Smooth muscle cell (in vitro differentiated cells): ENCODE measurements around the gene CCDC102A. TPM values are rescaled to one million over a fixed set of nuclear protein-coding genes. Genes with fewer than 3 reads are reported as not detected.

Experiments
- DNase-seq: peaks from one replicate; lab custom pipeline; 2025; ENCODE audit not compliant: unreplicated experiment; lab: John Stamatoyannopoulos, UW
- H2AFZ ChIP-seq: fragments of 200-600 bp; sonication (generic); 2 replicates; pipeline ENCODE4 v1.6.0; 2016; ENCODE audit warnings: antibody characterized with exemption, low read depth, mild to moderate bottlenecking
- H3F3A ChIP-seq: fragments of 200-600 bp; sonication (generic); 2 replicates; pipeline ENCODE4 v1.6.0; 2017; ENCODE audit warnings: antibody characterized with exemption, low read depth
- H3K27ac ChIP-seq: fragments of 200-600 bp; sonication (generic); 2 replicates; pipeline ENCODE4 v1.5.1; 2016; ENCODE audit warnings: low read depth, mild to moderate bottlenecking
- H3K27me3 ChIP-seq: fragments of 200-600 bp; sonication (generic); 2 replicates; pipeline ENCODE4 v1.6.1; 2016; ENCODE audit warnings: low read depth, mild to moderate bottlenecking
- H3K36me3 ChIP-seq: fragments of 200-600 bp; sonication (generic); 2 replicates; pipeline ENCODE4 v1.5.1; 2016; ENCODE audit warnings: low read depth
- H3K4me1 ChIP-seq: fragments of 200-600 bp; sonication (generic); 2 replicates; pipeline ENCODE4 v1.5.1; 2016; ENCODE audit warnings: low read depth
- H3K4me2 ChIP-seq: fragments of 200-600 bp; sonication (generic); 2 replicates; pipeline ENCODE4 v1.6.0; 2016; ENCODE audit warnings: mild to moderate bottlenecking
- H3K4me3 ChIP-seq: fragments of 200-600 bp; sonication (generic); 2 replicates; pipeline ENCODE4 v1.5.1; 2016; ENCODE audit warnings: mild to moderate bottlenecking
- H3K79me2 ChIP-seq: fragments of 200-600 bp; sonication (generic); 2 replicates; pipeline ENCODE4 v1.6.0; 2016; ENCODE audit warnings: low read depth, mild to moderate bottlenecking
- H3K9ac ChIP-seq: fragments of 200-600 bp; sonication (generic); 2 replicates; pipeline ENCODE4 v1.6.0; 2016; ENCODE audit warnings: low read depth
- H3K9me3 ChIP-seq: fragments of 200-600 bp; sonication (generic); replicated peaks from 2 replicates; pipeline ENCODE4 v1.5.1; 2016; ENCODE audit warnings: low read depth
- H4K20me1 ChIP-seq: fragments of 200-600 bp; sonication (generic); 2 replicates; pipeline ENCODE4 v1.6.0; 2016; ENCODE audit warnings: low read depth
- CTCF ChIP-seq: fragments of 200-600 bp; sonication (generic); IDR thresholded peaks from 2 replicates; pipeline ENCODE4 v1.5.1; 2017; ENCODE audit warnings: borderline replicate concordance, mild to moderate bottlenecking, antibody characterized with exemption; ENCODE audit not compliant: insufficient read depth, poor library complexity, severe bottlenecking
- WGBS: methylation state at CpG from one replicate; pipeline ENCODE4 v1.1.7; 2016; ENCODE audit warnings: low lambda C conversion rate; 5-methylcytosine and 5-hydroxymethylcytosine counted together
- polyA plus RNA-seq: library from polyadenylated mRNA; unstranded; fragments of >200 nt; fragmentation: Nextera tagmentation; extraction: Ambion mirVana; gene quantifications from 2 replicates; pipeline ENCODE4 v1.2.1, GENCODE V29; 2016
- total RNA-seq: library from RNA; depleted of rRNA; stranded (reverse); fragments of >200 nt; gene quantifications from 2 replicates; pipeline ENCODE4 v1.2.3, GENCODE V29; 2014

The CCDC102A gene
- total RNA-seq (10.8 and 13.4 TPM in 2 replicates), polyA plus RNA-seq (21.9 and 25.3 TPM in 2 replicates)

- Histone ChIP-seq H3K27me3 (no peaks in the 10 kb centered on the region), H3K36me3 (no peaks in the 10 kb centered on the region), H3F3A (no peaks in the 10 kb centered on the region), H3K4me3 (peak within 1 kb of the TSS; percentile 98), H4K20me1 (peaks cover 6% of the 10 kb centered on the region), H2AFZ (peak within 1 kb of the TSS; percentile 98), H3K4me1 (peaks cover 21% of the 10 kb centered on the region), H3K27ac (peak within 1 kb of the TSS; percentile 83), H3K4me2 (peak within 1 kb of the TSS; percentile 97), H3K9ac (peak within 1 kb of the TSS; percentile 96), H3K79me2 (peaks cover 24% of the 10 kb centered on the region), H3K9me3 (no peaks in the 10 kb centered on the region)
- TF ChIP-seq CTCF = no peak
- WGBS = 5% methylated on average over 28 of the region's 81 CpGs
- no peak for DNase-seq
These were observed at the start of gene CCDC102A for GRCh38 chr16:57536306-57537193. Gene CCDC102A (minus strand): TSS chr16:57536571. CDS start chr16:57529177, 7,394 bp downstream.

- Histone ChIP-seq H3K4me1 (peaks cover under 1% of the 10 kb centered on the region), H3K27me3 (peaks cover 6% of the 10 kb centered on the region), H3K36me3 (no peaks in the 10 kb centered on the region), H3K9ac (no peak overlapping the region), H3K4me3 (no peak overlapping the region), H3K79me2 (no peaks in the 10 kb centered on the region), H3K27ac (no peak overlapping the region), H2AFZ (no peak overlapping the region), H4K20me1 (no peaks in the 10 kb centered on the region), H3F3A (no peaks in the 10 kb centered on the region), H3K9me3 (no peaks in the 10 kb centered on the region), H3K4me2 (no peak overlapping the region)
- 54% methylated on average over 3 of the region's 3 CpGs for WGBS
- DNase-seq = no peak
- TF ChIP-seq CTCF = no peak
These were observed 48.8 kb upstream of the CCDC102A start for GRCh38 chr16:57585051-57585687.

DNA sequence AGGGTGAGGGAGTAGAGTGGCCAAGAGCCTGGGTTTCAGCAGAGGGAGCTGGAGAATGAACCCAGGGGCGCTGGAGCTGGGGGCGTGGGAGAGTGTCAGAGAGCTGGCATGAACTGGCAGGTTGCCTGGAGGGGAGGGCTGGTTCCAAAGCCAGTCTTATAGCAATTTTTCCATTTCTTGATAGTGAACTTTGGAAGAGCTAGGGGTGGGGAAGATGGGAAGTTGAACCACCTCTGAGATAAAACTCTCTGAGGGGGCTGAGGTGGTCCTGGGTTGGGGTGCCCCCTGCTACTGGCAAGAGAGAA lies 42.9 kb upstream of the CCDC102A start:
- no peak overlapping the region for H3K4me2 ChIP-seq

More for the DNA sequence above, 42.9 kb upstream of the CCDC102A start:
- 93% methylated on average over 2 of the region's 2 CpGs for WGBS
- no peaks in the 10 kb centered on the region for H3K9me3 ChIP-seq
- no peaks in the 10 kb centered on the region for H4K20me1 ChIP-seq
- no peaks in the 10 kb centered on the region for H3F3A ChIP-seq
- H2AFZ ChIP-seq = no peak overlapping the region
- H3K4me1 ChIP-seq = no peaks in the 10 kb centered on the region
- no peak overlapping the region for H3K27ac ChIP-seq
- no peak for TF ChIP-seq CTCF
- peaks cover 4% of the 10 kb centered on the region for H3K27me3 ChIP-seq
- no peak overlapping the region for H3K9ac ChIP-seq
- no peak for DNase-seq
- H3K79me2 ChIP-seq = no peaks in the 10 kb centered on the region
- no peak overlapping the region for H3K4me3 ChIP-seq
- H3K36me3 ChIP-seq = no peaks in the 10 kb centered on the region
